Superior temporal gyrus (tissue), 1 donor: ENCODE results near the gene AIF1.
"Not testable (repeated sequence)": the region's sequence is repeated elsewhere in the genome, so short reads cannot be mapped to it uniquely, and the experiment has no call there.

Source experiments
- DNase-seq: peaks from one replicate; pipeline ENCODE4 v3.0.0-alpha.2; 2016; ENCODE audit errors: extremely low spot score

The AIF1 gene

DNA sequence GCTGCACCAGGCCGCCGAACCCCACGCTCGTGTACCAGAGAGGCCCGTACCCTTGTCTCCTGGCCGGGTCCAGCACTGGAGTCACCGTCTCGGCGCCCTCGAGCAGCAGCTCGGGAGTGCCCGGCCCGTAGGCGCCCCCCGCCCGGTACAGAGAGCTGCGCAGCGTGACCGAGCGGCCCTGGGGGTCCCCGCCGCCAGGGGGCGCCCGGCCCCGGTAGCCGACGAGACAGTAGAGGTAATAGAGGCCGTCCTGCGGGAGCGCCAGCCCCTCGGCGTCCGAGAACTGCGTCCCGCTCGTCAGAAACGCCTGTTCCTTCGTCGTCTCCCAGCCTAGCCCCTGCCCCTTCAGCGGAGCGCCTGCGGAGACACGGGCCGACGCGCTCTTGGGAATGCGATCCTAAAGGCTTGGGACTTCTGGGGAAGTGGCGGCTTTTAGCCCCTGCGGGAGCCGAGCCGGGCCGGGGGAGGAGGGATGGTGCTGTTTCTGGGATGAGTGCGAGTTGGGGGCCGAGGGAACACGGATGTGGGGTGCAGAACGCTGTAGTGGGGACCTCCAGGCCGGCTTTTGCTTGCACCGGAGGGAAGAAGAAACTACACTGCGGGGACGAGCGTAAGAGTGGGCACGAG lies 34.1 kb upstream of the AIF1 start:
- DNase-seq: peak; percentile 83

DNA sequence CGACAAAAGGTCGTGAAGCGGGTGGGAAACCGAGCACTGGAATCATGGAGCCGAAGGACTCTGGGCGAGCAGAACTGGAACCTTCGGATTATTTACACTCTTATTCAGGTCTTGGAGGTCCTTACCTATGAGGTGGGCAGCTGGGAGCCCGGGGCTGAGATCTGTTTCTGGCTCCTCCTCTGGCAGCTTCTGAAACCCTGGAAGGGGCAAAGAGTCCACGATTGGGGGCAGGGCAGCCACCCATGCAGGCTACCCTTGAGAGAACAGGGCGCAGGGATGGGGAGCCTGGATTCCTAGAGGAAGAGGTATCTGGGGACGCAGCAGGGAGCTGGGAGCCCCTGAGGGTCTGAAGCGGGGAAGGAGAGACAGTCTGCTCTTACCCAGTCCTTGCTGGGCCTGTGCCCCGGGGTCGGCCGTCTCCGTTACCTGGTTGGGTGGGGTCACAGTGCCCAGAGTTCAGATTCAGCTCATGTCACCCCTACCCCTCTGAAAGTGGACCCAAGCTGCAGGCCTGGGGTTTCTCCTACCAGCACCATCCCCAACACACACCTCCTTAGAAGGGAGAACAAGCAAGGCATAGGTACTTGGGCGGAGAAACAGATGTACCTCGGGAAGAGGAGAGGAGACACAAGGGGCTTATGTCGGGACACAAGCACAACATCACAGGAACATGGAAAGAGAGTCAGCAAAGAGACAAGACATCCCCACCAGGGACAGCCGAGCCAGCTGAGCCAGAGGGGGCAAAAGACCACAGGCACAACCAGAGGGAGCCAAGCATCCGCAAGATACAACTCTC lies 33.4 kb upstream of the AIF1 start:
- DNase-seq: no peak

DNA sequence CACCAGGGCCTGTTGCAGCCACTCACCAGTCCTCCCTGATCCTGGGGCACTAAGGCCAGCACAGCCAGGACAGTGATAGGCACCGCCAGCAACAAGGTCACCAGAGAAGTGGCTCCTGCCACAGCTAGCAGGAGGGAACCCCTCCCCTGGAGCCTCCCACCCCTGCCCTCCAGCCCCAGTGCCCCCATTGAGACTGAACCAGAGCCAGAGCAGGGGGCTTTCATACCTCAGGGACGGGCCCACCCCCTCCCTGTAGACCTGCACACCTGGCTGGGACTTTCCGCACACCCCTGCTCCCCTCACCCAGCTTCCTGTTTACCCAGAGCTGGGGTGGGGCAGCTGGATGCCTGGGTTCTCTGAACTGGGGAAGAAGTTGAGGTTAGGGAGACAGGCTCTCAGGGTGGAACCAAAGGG lies 32.8 kb upstream of the AIF1 start, which contains the start of gene LTB:
TSS of gene LTB (minus strand) at position 195 of the 414 bp plus-strand sequence. CDS start at position 188, 7 bp downstream.
- no peak for DNase-seq

DNA sequence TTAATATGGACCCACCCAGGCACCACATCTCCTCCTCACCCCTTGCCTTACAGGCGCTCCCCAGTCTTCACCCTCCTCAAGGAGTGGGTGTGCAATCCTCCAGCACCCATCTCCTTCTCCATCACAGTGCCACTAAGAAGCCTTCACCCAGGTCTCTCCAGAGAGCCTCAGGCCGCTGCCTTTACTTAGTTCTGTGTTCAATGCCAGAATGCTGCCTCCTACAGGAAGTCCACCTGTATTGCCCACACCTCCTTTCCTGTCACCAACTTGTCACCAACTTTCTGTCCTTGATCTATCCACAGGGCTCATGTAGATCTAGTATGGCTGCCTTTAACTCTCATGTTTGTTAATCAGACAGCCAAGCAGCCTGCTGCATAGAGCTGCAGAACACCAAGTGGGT lies 29.5 kb upstream of the AIF1 start:
- DNase-seq: no peak

DNA sequence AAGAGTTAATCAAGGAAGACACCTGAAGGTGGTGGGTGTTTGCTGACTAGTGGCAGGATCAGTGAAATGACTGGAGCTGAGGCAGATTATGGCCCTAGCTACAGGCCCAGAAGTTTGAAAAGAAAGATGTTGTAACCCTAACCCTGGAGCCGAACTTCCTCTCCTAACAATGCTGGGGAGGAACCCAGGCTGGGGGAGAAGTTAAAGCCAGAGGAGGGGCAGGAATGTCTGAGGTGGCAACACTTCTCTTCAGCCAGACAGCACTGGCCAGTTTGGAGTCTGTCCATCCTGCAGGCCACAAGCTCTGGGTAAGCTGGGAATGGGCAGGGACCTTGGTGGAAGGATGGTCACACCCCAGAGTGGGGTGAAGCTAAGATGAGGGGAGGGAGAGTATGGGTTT lies 29.0 kb upstream of the AIF1 start, which contains the start of gene LST1:
TSS of gene LST1 (plus strand) at position 270 of the 400 bp plus-strand sequence. CDS start 1,023 bp downstream, outside the sequence.
- DNase-seq: no peak

DNA sequence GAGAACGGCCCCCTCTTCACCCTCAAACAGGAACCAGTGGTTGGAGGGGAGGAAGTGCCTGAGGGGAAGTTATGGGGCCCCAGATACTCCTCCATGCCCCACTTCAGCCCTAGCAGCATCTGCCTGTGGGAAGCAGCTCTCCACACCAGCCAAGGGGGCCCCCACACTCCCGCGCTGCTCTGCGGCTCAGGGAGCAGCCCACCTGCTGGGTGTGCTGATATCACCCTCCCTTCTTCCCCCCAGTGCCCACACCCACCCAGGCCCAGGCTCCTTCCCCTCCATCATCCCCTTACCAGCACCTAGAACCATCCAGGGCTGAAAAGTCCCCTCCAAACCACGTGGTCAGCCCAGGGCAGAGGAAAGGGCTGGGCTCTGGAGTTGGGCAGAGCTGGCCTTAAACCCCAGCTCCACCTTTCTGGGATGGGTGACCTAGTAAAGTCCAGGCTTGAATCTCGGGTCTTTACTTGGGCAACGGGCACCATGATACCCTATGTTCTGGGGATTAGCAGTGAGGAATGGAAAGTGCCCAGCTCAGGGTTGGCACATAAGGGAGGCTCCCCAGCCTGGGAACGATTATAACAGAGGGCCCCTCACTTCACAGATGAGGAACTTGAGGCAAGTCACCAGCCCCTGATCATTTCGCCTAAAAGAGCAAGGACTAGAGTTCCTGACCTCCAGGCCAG lies 28.3 kb upstream of the AIF1 start:
- DNase-seq: no peak

DNA sequence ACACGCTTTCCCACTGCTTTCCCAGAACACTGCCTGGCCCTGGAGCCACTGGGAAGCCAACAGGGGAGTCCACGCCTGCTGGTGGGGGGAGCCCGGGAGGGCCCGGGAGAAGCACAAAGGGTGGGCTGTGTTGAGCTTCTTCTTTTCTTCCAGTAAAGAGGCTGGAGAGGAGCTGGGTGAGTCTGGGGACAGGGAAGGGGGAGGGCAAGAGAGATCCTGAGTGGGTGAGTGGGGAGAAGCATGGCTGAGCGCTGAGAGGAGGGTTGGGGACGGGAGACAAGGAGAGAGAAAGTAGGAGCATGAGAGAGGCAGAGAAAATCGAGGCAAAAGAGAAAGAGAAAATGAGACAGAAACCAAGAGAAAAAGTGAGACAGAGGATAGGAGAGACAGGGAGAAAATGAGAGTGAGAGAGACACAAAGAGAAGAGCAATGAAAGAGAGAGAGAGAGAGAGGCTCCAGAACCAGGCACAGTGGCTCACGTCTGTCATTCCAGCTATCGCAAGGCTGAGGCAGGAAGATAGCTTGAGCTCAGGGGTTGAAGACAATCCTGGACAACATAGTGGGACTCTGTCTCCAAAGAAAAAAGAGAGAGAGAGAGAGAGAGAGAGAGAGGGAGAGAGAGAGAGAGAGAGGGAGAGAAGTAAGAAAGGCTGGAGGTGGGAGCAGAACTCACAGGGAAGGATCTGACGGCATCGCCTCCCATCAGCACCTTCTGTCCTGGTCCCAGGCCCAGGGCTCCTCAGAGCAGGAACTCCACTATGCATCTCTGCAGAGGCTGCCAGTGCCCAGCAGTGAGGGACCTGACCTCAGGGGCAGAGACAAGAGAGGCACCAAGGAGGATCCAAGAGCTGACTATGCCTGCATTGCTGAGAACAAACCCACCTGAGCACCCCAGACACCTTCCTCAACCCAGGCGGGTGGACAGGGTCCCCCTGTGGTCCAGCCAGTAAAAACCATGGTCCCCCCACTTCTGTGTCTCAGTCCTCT lies 26.9 kb upstream of the AIF1 start:
- no peak for DNase-seq

DNA sequence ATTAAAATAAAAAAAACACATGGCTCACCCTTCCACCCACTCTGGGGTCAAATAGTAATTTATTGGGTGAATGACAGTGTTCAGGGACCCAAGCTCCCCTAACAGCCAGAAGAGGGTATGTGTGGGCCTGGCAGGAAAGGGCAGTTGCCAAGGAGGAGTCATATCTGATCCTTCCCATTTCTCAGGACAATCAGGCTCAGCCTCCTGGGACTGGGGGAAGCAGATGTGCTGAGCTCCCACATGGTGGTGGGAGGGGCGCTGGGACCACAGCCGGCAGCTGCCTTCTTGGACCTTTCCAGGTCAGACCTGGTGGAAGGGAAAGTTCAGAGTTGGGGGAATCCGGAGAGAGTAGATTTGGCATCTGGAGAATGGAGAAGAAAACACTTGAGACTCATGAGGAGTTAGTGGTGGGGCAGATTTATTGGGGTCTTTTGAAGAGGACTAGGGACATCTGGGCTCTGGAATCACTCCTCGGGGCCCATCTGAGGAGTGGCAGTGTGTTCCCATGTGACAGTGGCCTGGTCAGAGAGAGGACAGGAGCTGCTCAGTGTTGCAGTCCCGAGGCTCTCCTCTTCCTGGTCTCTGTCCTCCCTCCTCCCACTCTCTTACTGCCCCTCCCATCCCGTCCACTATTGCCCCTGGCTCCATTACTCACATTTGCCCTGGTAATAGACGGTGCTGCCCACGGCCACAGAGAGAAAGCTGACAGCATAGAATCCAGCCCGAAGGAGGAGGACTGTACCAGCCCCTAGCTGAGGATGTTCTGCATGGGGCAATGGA lies 26.0 kb upstream of the AIF1 start:
- DNase-seq: no peak

DNA sequence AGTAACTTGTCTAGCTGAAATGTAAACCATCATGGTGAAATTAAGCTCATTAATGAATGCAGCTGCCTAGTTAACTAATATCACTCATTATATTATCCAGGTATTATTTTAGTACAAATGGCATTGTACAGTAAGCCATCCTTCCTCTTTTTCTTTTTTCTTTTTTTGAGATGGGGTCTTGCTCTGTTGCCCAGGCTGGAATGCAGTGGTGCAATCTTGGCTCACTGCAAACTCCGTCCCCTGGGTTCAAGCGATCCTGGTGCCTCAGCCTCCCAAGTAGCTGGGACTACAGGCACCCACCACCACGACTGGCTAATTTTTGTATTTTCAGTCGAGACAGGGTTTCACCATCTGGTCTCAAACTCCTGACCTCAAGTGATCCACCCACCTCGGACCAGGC lies 24.3 kb upstream of the AIF1 start:
- not testable (repeated sequence) for DNase-seq

DNA sequence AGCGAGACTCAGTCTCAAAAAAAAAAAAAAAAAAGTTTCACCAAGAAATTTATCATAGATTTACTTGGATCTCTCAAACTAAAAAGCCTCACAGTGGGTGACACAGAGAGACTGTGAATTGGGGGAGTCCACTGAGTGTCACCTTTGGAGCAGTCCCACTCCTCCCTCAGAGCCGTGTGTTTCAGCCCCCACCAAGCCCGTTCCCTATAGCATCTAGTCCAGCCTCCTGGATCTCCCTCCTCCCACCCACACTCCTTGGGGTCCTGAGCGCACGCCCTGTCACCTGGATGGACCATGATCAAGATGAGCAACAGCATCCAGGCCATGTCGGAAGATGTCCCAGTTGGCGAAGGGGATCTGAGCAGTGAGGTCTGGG lies 22.6 kb upstream of the AIF1 start:
- no peak for DNase-seq

DNA sequence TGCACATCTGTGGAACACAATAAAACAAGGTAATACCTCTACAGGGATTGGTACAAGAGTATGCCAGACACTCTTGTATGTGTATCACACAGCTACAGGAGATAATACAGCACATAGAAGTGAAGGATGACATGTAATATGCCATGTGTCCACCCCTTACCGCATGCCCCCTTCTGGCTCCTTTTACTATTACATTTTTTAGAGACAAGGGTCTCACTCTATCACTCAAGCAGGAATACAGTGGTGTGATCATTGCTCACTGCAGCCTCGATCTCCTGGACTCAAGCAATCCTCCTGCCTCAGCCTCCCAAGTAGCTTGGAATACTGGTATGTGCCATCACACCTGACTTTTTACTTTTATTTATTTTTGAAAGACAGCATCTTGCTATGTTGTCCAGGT lies 18.0 kb upstream of the AIF1 start:
- DNase-seq: no peak

DNA sequence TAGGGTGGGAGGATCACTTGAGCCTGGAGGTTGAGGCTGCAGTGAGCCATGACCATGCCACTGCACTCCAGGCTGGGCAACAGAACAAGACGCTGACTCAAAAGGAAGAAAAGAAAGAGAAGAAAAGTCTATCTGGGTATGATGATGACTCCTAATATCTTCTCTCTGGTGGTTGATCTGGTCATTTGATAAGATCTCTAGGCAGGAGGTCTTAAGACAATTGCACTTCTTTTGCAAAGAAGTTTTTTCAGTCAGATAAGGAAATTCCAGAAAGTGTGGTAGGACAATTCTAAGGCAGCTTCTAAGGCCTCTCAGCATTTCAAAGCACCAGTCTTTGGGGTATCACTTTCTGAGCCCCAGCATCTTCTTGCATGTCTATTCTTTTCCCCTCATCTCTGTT lies 7.7 kb upstream of the AIF1 start:
- no peak for DNase-seq

DNA sequence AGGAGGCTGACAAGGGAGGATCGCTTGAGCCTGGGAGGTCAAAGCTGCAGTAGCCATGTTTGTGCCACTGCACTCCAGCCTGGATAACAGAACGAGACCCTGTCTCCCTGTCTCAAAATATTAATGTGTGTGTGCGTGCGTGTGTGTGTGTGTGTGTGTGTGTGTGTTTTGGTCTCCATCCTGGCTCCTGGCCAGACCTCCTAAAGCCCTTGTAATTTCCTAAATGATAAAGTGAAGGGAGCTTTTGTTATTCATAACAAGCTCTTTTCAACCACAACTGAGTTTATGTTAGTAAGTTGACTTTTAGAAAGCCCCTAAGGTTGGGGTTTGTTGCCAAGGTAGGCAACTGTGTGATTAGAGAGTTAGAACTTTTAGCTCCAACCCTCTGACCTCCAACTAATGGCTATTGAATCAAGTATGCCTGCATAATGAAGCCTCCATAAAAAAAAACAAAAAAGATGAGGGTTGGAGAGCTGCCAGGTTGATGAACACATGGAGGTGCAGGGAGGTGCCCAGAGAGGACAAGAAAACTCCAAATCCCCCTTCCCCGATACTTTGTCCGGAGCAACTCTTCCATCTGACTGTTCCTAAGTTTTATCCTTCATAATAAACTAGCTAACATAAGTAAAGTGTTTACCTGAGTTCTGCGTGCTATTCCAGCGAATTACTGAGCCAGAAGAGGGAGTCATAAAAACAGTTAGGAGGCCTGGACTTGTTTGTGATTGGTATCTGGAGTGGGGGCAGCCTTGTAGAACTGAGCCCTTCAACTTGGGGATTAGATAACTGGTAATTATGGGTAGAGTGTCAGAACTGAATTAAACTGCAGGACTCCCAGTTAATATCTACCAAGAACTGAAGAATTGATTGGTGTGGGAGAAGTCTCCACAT lies 5.3 kb upstream of the AIF1 start:
- no peak for DNase-seq

DNA sequence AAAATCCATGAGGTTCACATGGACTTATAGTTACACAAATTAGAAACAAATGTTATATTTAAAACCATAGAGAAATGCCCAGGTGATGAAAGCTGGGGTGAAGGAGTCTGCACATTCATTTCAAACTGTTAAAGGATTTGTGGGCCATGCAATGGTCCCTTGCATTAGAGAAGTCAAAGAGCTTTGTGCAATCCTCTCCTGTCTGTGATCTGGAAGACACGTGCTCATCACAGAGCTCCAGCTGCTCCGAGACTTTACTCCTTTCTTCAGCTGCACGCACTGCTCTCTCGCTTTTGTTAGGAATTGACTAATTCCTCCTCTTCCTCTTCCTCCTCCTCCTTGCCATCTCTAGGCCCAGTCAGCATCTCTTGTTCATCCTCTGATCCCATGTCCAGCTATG lies 4.1 kb upstream of the AIF1 start:
- DNase-seq: no peak

DNA sequence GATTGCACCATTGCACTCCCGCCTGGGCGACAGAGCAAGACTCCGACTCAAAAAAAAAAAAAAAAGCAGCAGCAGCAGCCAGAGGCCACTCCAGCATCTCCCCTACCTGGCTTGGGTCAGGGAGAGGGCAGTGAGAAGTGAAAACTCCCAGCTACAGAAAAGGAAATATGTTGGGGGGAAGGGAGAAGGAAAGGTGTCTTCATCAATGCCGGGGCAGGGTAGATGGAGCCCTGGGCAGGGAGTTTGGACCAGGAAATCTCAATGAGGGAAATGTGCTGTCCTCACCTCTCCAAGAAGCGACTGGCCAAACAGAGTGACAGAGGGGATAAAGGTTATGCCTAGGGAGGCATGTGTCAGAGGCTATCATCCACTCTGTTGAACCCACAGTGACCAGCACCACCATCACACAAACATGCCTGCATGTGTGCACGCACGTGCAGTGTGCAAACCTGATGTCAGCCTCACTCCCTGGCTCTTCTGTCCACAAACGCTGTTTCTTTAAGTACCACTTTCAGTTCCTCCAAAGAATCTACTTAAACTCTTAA lies 887 bp upstream of the AIF1 start:
- DNase-seq: no peak

DNA sequence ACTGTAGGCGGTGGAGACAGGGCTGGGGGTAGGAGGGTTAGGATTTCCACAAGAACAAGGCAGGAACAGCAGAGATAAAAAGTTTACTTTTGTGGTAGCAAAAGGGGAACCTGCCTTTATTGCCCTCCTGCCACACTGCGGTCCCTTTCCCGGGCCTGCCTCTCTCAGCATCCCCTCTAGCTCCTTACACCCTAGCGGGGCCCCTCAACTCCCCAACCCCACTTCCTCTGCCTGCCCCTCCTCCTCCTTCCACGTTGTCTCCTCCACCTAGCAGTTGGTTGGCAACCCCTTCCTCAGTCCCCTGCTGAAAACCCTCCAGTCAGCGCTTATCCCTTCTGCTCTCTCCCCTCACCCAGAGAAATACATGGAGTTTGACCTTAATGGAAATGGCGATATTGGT lies 714 bp downstream of the AIF1 start:
- DNase-seq: no peak

DNA sequence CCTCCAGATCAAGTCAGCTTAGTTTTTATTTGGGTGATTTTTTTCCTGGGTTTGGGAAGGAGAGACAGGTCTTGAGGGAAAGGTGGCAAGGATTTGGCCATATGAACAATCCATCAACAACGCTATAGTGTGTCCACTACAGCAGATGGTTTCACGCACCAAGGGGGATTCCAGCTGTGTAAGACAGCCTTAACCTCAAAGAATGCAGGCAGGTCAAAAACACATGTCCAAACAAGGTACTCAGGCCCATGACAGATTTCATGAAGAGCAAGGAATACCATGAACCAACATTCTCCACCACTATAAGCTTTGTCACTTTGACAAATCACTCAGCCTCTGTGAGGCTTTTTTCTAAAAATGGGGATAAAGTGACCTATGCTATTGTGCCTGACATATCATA lies 2.0 kb downstream of the AIF1 start:
- DNase-seq: no peak

DNA sequence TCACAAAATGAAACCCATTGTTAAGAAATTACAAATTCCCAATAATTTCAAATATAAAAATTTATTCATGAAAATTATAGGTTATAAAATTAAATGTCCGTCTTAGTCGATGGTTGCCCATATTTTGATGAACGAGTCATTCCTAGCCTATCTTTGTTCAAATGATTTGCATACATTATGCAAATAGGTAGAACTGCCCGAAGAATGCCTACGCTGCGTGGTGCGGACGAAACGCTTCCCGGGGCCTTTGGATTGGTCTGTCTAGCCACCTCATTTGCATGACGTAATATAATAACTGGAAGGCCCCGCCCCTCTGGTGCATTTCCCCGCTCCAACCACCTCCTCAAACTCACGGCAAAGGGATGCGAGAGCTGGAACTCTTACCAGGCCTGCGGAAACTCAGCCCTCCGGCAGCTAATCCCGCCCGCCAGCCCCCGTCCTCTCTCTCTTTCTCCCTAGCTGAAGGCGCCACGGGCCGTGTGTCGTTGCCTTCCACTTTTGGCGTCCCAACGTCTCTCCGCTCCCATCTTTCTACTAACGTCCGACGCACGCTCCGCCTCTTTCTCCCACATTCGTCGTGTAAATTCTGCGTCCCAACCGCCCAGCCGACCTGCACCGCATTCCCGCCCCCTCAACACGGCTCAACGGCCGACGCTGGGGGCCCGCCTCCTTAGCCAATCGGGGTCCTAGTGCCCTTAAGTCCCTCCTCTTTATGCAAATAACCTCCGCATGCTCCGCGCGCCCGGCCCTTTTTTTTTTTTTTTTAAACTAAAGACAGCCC lies 5.0 kb downstream of the AIF1 start:
- DNase-seq: peak; percentile 98
